BLaER1 treated with 17β-estradiol and CSF1 and Interleukin-3, amounts not matched to agents 10 nM and 100 nM (cell line): ENCODE measurements around the gene SHFL.

Source experiments
- H3K27ac ChIP-seq, 11 experiments: shearing (Covaris generic); formaldehyde crosslinking; 2 replicates each; pipeline ENCODE4 v1.8.1; 2022
- H3K27me3 ChIP-seq, 11 experiments: shearing (Covaris generic); formaldehyde crosslinking; 2 replicates each; pipeline ENCODE4 v1.8.1; 2022
- H3K36me3 ChIP-seq, 11 experiments: shearing (Covaris generic); formaldehyde crosslinking; 2 replicates each; pipeline ENCODE4 v1.8.1; 2022
- H3K4me1 ChIP-seq, 10 experiments: shearing (Covaris generic); formaldehyde crosslinking; 2 replicates each; pipeline ENCODE4 v1.8.1; 2022
- H3K4me2 ChIP-seq, 11 experiments: shearing (Covaris generic); formaldehyde crosslinking; 2 replicates each; pipeline ENCODE4 v1.8.1; 2022
- H3K4me3 ChIP-seq, 10 experiments: shearing (Covaris generic); formaldehyde crosslinking; 2 replicates each; pipeline ENCODE4 v1.8.1; 2022
- H3K9ac ChIP-seq, 11 experiments: shearing (Covaris generic); formaldehyde crosslinking; 2 replicates each; pipeline ENCODE4 v1.8.1; 2022
- H3K9me3 ChIP-seq, 11 experiments: shearing (Covaris generic); formaldehyde crosslinking; replicated peaks in 1 of 11; 2 replicates each; pipeline ENCODE4 v1.8.1; 2022
- H4K20me1 ChIP-seq, 11 experiments: shearing (Covaris generic); formaldehyde crosslinking; 2 replicates each; pipeline ENCODE4 v1.8.1; 2022
- Cebpa-rat ChIP-seq, 11 experiments: shearing (Covaris generic); IDR thresholded peaks; 2 replicates each; pipeline ENCODE4 v1.8.1; 2022

Gene SHFL

GRCh38 chr19:10083911-10084310 lies 2.2 kb upstream of the SHFL start:
- Histone ChIP-seq H3K4me2 (no peak overlapping the region), H3K4me3 (no peak overlapping the region), H3K9me3 (no peaks in the 10 kb centered on the region), H3K27ac (no peak overlapping the region), H3K36me3 (peaks cover 0 to 3% (median under 1%) of the 10 kb centered on the region in 11 experiments; a peak in 13 of 22 replicates), H3K9ac (no peak overlapping the region), H3K4me1 (peaks cover 9 to 19% (median 15%) of the 10 kb centered on the region in 10 experiments), H3K27me3 (no peaks in the 10 kb centered on the region), H4K20me1 (peaks cover 0 to 6% (median 0%) of the 10 kb centered on the region in 11 experiments; a peak in 2 of 22 replicates)
- TF ChIP-seq Cebpa-rat (IDR thresholded peaks at IDR 0.05), result no peak

DNA sequence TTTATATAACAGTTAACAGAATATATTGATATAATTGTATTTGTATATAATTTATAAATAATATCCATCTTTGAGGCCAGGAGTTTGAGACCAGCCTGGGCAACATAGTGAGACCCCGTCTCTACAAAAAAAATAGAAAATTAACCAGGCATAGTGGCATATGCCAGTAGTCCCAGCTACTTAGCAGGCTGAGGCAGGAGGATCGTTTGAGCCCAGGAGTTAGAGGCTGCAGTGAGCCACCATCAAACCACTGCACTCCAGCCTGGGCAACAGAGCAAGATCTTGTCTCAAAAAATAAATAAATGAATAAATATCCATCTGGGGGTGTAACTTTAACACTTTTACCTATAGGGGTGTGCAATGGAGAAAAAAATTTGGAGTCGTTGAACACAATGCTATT lies 1.3 kb upstream of the SHFL start:
- Histone ChIP-seq H3K27me3 (no peaks in the 10 kb centered on the region), H3K27ac (no peak overlapping the region; a peak in 1 of 22 replicates), H3K4me2 (no peak overlapping the region), H3K36me3 (peaks cover 5 to 11% (median 10%) of the 10 kb centered on the region in 11 experiments; a peak in 18 of 22 replicates), H4K20me1 (peaks cover 0 to 6% (median 0%) of the 10 kb centered on the region in 11 experiments; a peak in 3 of 22 replicates), H3K9ac (no peak overlapping the region), H3K9me3 (no peaks in the 10 kb centered on the region), H3K4me3 (no peak overlapping the region), H3K4me1 (peaks cover 9 to 16% (median 15%) of the 10 kb centered on the region in 10 experiments)
- TF ChIP-seq Cebpa-rat (IDR thresholded peaks at IDR 0.05), result no peak

- H3K4me1 ChIP-seq, result peaks cover 9 to 28% (median 19%) of the 10 kb centered on the region in 10 experiments
- peak overlapping the region; percentile 75 to 89 (median 87) for H3K27ac ChIP-seq
- peak overlapping the region; percentile 84 to 98 (median 96) for H3K4me2 ChIP-seq
- H3K36me3 ChIP-seq, result peaks cover 8 to 29% (median 18%) of the 10 kb centered on the region in 11 experiments; a peak in 19 of 22 replicates
- peak overlapping the region; percentile 78 to 100 (median 97) for H3K4me3 ChIP-seq
- peak overlapping the region; percentile 78 to 91 (median 88) for H3K9ac ChIP-seq
- H3K9me3 ChIP-seq, result no peaks in the 10 kb centered on the region
- H3K27me3 ChIP-seq, result no peaks in the 10 kb centered on the region
- TF ChIP-seq Cebpa-rat (IDR thresholded peaks at IDR 0.05), result no peak
- peaks cover 0 to 6% (median 0%) of the 10 kb centered on the region in 11 experiments; a peak in 3 of 22 replicates for H4K20me1 ChIP-seq
Measured at GRCh38 chr19:10086591-10087192, 575 bp downstream of the SHFL start.

DNA sequence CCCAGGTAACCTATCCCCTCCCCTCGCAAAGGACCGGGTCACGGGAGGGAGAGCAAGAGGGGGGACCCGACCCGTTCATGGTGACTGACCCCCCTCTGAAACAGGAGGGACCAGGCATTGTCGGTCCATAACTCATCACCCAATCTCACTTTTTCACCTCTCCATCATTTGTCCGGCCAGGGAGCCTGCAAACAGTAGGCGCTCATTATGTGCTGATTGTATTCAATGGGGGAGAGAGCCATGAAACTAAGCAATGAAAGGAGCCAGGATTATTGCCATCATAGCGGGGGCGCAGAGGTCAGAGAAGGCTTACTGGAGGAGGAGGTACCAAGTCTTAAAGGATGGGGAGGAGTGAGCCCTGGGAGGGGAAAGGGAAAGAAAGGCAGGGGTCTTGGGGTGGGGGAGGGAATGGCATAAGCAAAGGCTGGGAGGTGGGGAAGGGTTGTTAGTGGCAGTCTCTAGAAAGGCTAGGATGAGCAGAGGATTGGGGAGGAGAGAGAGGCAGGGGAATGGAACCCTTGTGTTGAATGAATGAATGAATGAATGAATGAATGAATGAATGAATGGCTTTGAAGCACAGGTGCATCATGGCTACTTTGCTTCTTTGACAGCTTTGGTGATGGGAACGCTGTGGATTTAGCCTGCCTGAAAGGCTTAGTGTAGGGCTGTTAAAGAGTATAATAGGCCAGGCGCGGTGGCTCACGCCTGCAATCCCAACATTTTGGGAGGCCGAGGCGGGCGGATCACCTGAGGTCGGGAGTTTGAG lies 1.4 kb downstream of the SHFL start:
- H3K27me3 ChIP-seq, result no peaks in the 10 kb centered on the region
- no peaks in the 10 kb centered on the region for H3K9me3 ChIP-seq
- TF ChIP-seq Cebpa-rat (IDR thresholded peaks at IDR 0.05), result no peak
- peaks cover 0 to 11% (median 0%) of the 10 kb centered on the region in 11 experiments; a peak in 4 of 22 replicates for H4K20me1 ChIP-seq
- peak overlapping the region; percentile 78 to 100 (median 97) for H3K4me3 ChIP-seq
- H3K4me1 ChIP-seq, result peaks cover 7 to 32% (median 24%) of the 10 kb centered on the region in 10 experiments
- H3K4me2 ChIP-seq, result peak overlapping the region; percentile 84 to 98 (median 96)
- peaks cover 10 to 37% (median 26%) of the 10 kb centered on the region in 11 experiments; a peak in 20 of 22 replicates for H3K36me3 ChIP-seq
- H3K27ac ChIP-seq, result peak overlapping the region in 5 of 11 experiments; percentile 75 to 88 (median 87); a peak in 7 of 22 replicates
- peak overlapping the region; percentile 78 to 91 (median 88); a peak in 21 of 22 replicates for H3K9ac ChIP-seq

- H3K4me2 ChIP-seq, result no peak overlapping the region
- TF ChIP-seq Cebpa-rat (IDR thresholded peaks at IDR 0.05), result no peak
- no peaks in the 10 kb centered on the region for H3K9me3 ChIP-seq
- no peak overlapping the region for H3K27ac ChIP-seq
- no peak overlapping the region for H3K9ac ChIP-seq
- no peaks in the 10 kb centered on the region for H3K27me3 ChIP-seq
- H3K4me3 ChIP-seq, result no peak overlapping the region
- H3K4me1 ChIP-seq, result peaks cover 7 to 34% (median 24%) of the 10 kb centered on the region in 10 experiments
- peaks cover 0 to 17% (median 0%) of the 10 kb centered on the region in 11 experiments; a peak in 4 of 22 replicates for H4K20me1 ChIP-seq
- H3K36me3 ChIP-seq, result peaks cover 19 to 52% (median 39%) of the 10 kb centered on the region in 11 experiments; a peak in 21 of 22 replicates
Measured at GRCh38 chr19:10088949-10089554, 2.9 kb downstream of the SHFL start.

GRCh38 chr19:10089801-10090375 lies 3.8 kb downstream of the SHFL start:
- peaks cover 0 to 17% (median 0%) of the 10 kb centered on the region in 11 experiments; a peak in 4 of 22 replicates for H4K20me1 ChIP-seq
- no peak overlapping the region for H3K4me3 ChIP-seq
- H3K27me3 ChIP-seq, result no peaks in the 10 kb centered on the region
- no peaks in the 10 kb centered on the region for H3K9me3 ChIP-seq
- H3K4me2 ChIP-seq, result no peak overlapping the region
- H3K9ac ChIP-seq, result 0 out of 22 replicates have a peak overlapping the region, but pooled peaks of 1 of the 11 experiments have one; percentile 3
- peaks cover 19 to 52% (median 39%) of the 10 kb centered on the region in 11 experiments; a peak in 21 of 22 replicates for H3K36me3 ChIP-seq
- no peak for TF ChIP-seq Cebpa-rat (IDR thresholded peaks at IDR 0.05)
- H3K27ac ChIP-seq, result no peak overlapping the region; a peak in 1 of 22 replicates
- peaks cover 7 to 34% (median 24%) of the 10 kb centered on the region in 10 experiments for H3K4me1 ChIP-seq

DNA sequence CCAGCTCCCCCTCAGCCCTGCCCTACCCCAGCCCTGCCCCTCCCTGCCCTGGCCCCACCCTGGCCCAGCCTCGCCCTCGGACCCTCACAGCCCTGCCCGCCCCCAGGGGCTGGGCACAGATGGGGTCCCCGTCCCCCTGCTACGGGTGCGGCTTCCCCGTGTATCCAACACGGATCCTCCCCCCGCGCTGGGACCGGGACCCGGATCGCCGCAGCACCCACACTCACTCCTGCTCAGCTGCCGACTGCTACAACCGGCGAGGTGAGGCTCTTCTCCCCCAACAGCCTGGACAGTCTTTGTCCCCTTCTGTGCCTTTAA lies 5.2 kb downstream of the SHFL start:
- Histone ChIP-seq H4K20me1 (peaks cover 0 to 17% (median 0%) of the 10 kb centered on the region in 11 experiments; a peak in 4 of 22 replicates), H3K27ac (peak overlapping the region in 5 of 11 experiments; percentile 6 to 48 (median 30); a peak in 5 of 22 replicates), H3K4me2 (peak overlapping the region in 8 of 11 experiments; percentile 35 to 79 (median 60); a peak in 12 of 22 replicates), H3K9ac (peak overlapping the region in 4 of 11 experiments; percentile 19 to 46 (median 32); a peak in 3 of 22 replicates), H3K36me3 (peaks cover 19 to 52% (median 39%) of the 10 kb centered on the region in 11 experiments; a peak in 21 of 22 replicates), H3K4me3 (no peak overlapping the region), H3K9me3 (no peaks in the 10 kb centered on the region), H3K27me3 (no peaks in the 10 kb centered on the region), H3K4me1 (peaks cover 16 to 37% (median 29%) of the 10 kb centered on the region in 10 experiments)
- TF ChIP-seq Cebpa-rat (IDR thresholded peaks at IDR 0.05), result no peak
